Measurements from ENCODE around the gene SLC26A8.
"Not testable (repeated sequence)": the region's sequence is repeated elsewhere in the genome, so short reads cannot be mapped to it uniquely, and the experiment has no call there.

The SLC26A8 gene

GRCh38 chr6:35909571-35909970 is 114.9 kb downstream of the SLC26A8 start:
- not testable (repeated sequence) for DNase-seq

GRCh38 chr6:35908753-35909401 is 115.6 kb downstream of the SLC26A8 start:
- not testable (repeated sequence) for DNase-seq

- no peak for DNase-seq
Observed at GRCh38 chr6:35907750-35908149, 116.7 kb downstream of the SLC26A8 start.

GRCh38 chr6:35906499-35906846 is 118.0 kb downstream of the SLC26A8 start:
- DNase-seq: no peak

GRCh38 chr6:35905841-35906498 is 118.5 kb downstream of the SLC26A8 start:
- no peak for DNase-seq

- no peak for DNase-seq
Observed at GRCh38 chr6:35905141-35905785, 119.2 kb downstream of the SLC26A8 start.

GRCh38 chr6:35903679-35904078 is 120.8 kb downstream of the SLC26A8 start:
- DNase-seq: no peak

- no peak for DNase-seq
Observed at GRCh38 chr6:35900448-35900847, 124.0 kb downstream of the SLC26A8 start.

- DNase-seq: no peak
Observed at GRCh38 chr6:35898003-35898402, 126.4 kb downstream of the SLC26A8 start.

- no peak for DNase-seq
Observed at GRCh38 chr6:35897486-35897885, 127.0 kb downstream of the SLC26A8 start.

GRCh38 chr6:35897036-35897435 is 127.4 kb downstream of the SLC26A8 start:
- DNase-seq: no peak

- DNase-seq: no peak
Observed at GRCh38 chr6:35896228-35896627, 128.2 kb downstream of the SLC26A8 start.

GRCh38 chr6:35895560-35895959 is 128.9 kb downstream of the SLC26A8 start:
- no peak for DNase-seq

GRCh38 chr6:35894776-35895175 is 129.7 kb downstream of the SLC26A8 start:
- no peak for DNase-seq

Measured in hippocampal formation (tissue), 2 donors.